ENCODE results near the gene MAD1L1.
"Not testable (repeated sequence)": the region's sequence is repeated elsewhere in the genome, so short reads cannot be mapped to it uniquely, and the experiment has no call there.

MAD1L1 gene

GRCh38 chr7:2002561-2003450 is 229.9 kb downstream of the MAD1L1 start:
- DNase-seq (ENCODE audit: low spot score) = peak; percentile 51

GRCh38 chr7:2001601-2002442 is 230.9 kb downstream of the MAD1L1 start:
- DNase-seq (ENCODE audit: low spot score) = no peak

- DNase-seq (ENCODE audit: low spot score) = no peak
Observed at GRCh38 chr7:2000746-2001321, 231.9 kb downstream of the MAD1L1 start.

GRCh38 chr7:2000153-2000687 is 232.5 kb downstream of the MAD1L1 start:
- DNase-seq (ENCODE audit: low spot score) = no peak

- no peak for DNase-seq (ENCODE audit: low spot score)
Observed at GRCh38 chr7:1999278-1999984, 233.3 kb downstream of the MAD1L1 start.

GRCh38 chr7:1998146-1998545 is 234.6 kb downstream of the MAD1L1 start:
- no peak for DNase-seq (ENCODE audit: low spot score)

GRCh38 chr7:1997537-1998076 is 235.1 kb downstream of the MAD1L1 start:
- no peak for DNase-seq (ENCODE audit: low spot score)

- no peak for DNase-seq (ENCODE audit: low spot score)
Observed at GRCh38 chr7:1996816-1997215, 235.9 kb downstream of the MAD1L1 start.

GRCh38 chr7:1995911-1996420 is 236.8 kb downstream of the MAD1L1 start:
- DNase-seq (ENCODE audit: low spot score) = not testable (repeated sequence)

GRCh38 chr7:1995426-1995825 is 237.3 kb downstream of the MAD1L1 start:
- no peak for DNase-seq (ENCODE audit: low spot score)

- DNase-seq (ENCODE audit: low spot score) = no peak
Observed at GRCh38 chr7:1994931-1995330, 237.8 kb downstream of the MAD1L1 start.

- DNase-seq (ENCODE audit: low spot score) = no peak
Observed at GRCh38 chr7:1993776-1994740, 238.7 kb downstream of the MAD1L1 start.

- no peak for DNase-seq (ENCODE audit: low spot score)
Observed at GRCh38 chr7:1993031-1993695, 239.6 kb downstream of the MAD1L1 start.

- DNase-seq (ENCODE audit: low spot score) = no peak
Observed at GRCh38 chr7:1992554-1992953, 240.2 kb downstream of the MAD1L1 start.

GRCh38 chr7:1990001-1990670 is 242.6 kb downstream of the MAD1L1 start:
- no peak for DNase-seq (ENCODE audit: low spot score)

GRCh38 chr7:1989049-1989860 is 243.5 kb downstream of the MAD1L1 start:
- no peak for DNase-seq (ENCODE audit: low spot score)

- no peak for DNase-seq (ENCODE audit: low spot score)
Observed at GRCh38 chr7:1988533-1988930, 244.2 kb downstream of the MAD1L1 start.

Data from left forelimb (tissue), 1 donor.